Endodermal cell (in vitro differentiated cells): ENCODE data around the gene SLC12A8. TPM values are rescaled to one million over a fixed set of nuclear protein-coding genes. Genes with fewer than 3 reads are reported as not detected.

Experiments used
- DNase-seq: peaks from one replicate; pipeline ENCODE4 v3.0.0-alpha.2; 2017
- H3K27ac ChIP-seq: 2 replicates; pipeline ENCODE4 v1.5.1; 2013; ENCODE audit warnings: mild to moderate bottlenecking, low read depth, low read length, moderate library complexity
- H3K27me3 ChIP-seq: 2 replicates; pipeline ENCODE4 v1.6.1; 2013; ENCODE audit warnings: mild to moderate bottlenecking, low read length, moderate library complexity; ENCODE audit not compliant: insufficient read depth, control insufficient read depth, poor library complexity, severe bottlenecking
- H3K36me3 ChIP-seq: 2 replicates; pipeline ENCODE4 v1.7.0; 2013; ENCODE audit warnings: mild to moderate bottlenecking, low read length, moderate library complexity; ENCODE audit not compliant: control insufficient read depth, insufficient read depth
- H3K4me1 ChIP-seq: one replicate; pipeline ENCODE4 v1.7.0; 2013; ENCODE audit warnings: low read length; ENCODE audit not compliant: control insufficient read depth, insufficient read depth
- H3K4me3 ChIP-seq: 2 replicates; pipeline ENCODE4 v1.5.1; 2013; ENCODE audit warnings: mild to moderate bottlenecking, low read length, moderate library complexity
- H3K9ac ChIP-seq: 2 replicates; pipeline ENCODE4 v1.6.1; 2013; ENCODE audit warnings: mild to moderate bottlenecking, low read length, moderate library complexity; ENCODE audit not compliant: poor library complexity, severe bottlenecking; ENCODE audit errors: extremely low read depth
- H3K9me3 ChIP-seq: 2 replicates; pipeline ENCODE4 v1.6.1; 2013; ENCODE audit warnings: mild to moderate bottlenecking, low read length, moderate library complexity; ENCODE audit not compliant: control insufficient read depth
- H3K27ac Mint-ChIP-seq: 2 replicates; pipeline ENCODE4 v1.8.0; 2020; ENCODE audit warnings: mixed read lengths
- H3K27me3 Mint-ChIP-seq: 2 replicates; pipeline ENCODE4 v1.8.0; 2021; ENCODE audit warnings: mild to moderate bottlenecking, mixed read lengths; ENCODE audit not compliant: insufficient read depth
- H3K36me3 Mint-ChIP-seq: 2 replicates; pipeline ENCODE4 v1.8.0; 2020; ENCODE audit warnings: low read depth, mixed read lengths
- H3K4me1 Mint-ChIP-seq: 2 replicates; pipeline ENCODE4 v1.8.0; 2020; ENCODE audit warnings: mixed read lengths
- H3K4me3 Mint-ChIP-seq: 2 replicates; pipeline ENCODE4 v1.8.0; 2020; ENCODE audit warnings: mild to moderate bottlenecking, moderate library complexity, mixed read lengths
- H3K9me3 Mint-ChIP-seq: 2 replicates; pipeline ENCODE4 v1.8.0; 2020; ENCODE audit warnings: mild to moderate bottlenecking, mixed read lengths
- WGBS, 2 experiments: methylation state at CpG; one replicate each; pipeline versions ENCODE4 v1.1.5 to v1.1.7; 2013; ENCODE audit warnings: missing lambda C conversion rate in 2 of 2, mixed read lengths in 1 of 2; ENCODE audit not compliant: insufficient coverage in 1 of 2, insufficient read length in 1 of 2; 5-methylcytosine and 5-hydroxymethylcytosine counted together
- total RNA-seq, 2 donors: library from RNA; stranded (reverse); fragmentation: NEBNext Ultra II Directional in 1 of 2; extraction: Animal tissue kit (Norgen Biotek cat#: 25700) in 1 of 2; gene quantifications; 2 replicates in 1 of 2; 3 replicates in 1 of 2; pipeline ENCODE4 v1.2.1, GENCODE V29; 2021
- TF ChIP-seq, protein P1 (sequence below): fragments of 200-600 bp; sonication (generic); conservative IDR thresholded peaks from 2 replicates; pipeline ENCODE4 v1.5.0; 2021; ENCODE audit warnings: antibody characterized with exemption, mild to moderate bottlenecking

SLC12A8 gene
- total RNA-seq, 2 donors from 2014 or later, result 17.3 to 18.6 TPM

DNA sequence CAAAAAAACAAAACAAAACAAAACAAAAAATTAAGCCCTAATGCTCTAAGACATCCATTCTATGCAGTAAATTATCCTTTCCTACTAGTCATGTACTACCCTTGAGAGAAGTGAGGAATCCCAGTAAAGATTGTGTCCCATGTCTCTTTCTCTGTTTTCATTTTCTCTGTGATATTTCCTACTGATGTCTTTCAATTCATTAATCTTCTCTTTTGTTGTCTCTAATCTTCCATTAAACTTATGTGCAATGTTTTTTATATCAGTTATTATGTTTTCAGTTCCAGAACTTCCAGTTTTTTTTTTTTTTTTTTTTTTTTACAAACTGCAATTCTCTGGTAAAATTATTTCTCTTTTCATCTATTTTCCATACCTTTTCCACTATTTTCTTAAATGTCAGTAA, 44.1 kb upstream of the SLC12A8 start:
- Histone ChIP-seq H3K27ac (no peak overlapping the region), H3K36me3 (peaks cover 22% of the 10 kb centered on the region), H3K9ac (no peak overlapping the region), H3K4me3 (no peak overlapping the region), H3K27me3 (no peaks in the 10 kb centered on the region), H3K9me3 (peaks cover 21% of the 10 kb centered on the region), H3K4me1 (no peaks in the 10 kb centered on the region)
- TF ChIP-seq, protein P1, sequence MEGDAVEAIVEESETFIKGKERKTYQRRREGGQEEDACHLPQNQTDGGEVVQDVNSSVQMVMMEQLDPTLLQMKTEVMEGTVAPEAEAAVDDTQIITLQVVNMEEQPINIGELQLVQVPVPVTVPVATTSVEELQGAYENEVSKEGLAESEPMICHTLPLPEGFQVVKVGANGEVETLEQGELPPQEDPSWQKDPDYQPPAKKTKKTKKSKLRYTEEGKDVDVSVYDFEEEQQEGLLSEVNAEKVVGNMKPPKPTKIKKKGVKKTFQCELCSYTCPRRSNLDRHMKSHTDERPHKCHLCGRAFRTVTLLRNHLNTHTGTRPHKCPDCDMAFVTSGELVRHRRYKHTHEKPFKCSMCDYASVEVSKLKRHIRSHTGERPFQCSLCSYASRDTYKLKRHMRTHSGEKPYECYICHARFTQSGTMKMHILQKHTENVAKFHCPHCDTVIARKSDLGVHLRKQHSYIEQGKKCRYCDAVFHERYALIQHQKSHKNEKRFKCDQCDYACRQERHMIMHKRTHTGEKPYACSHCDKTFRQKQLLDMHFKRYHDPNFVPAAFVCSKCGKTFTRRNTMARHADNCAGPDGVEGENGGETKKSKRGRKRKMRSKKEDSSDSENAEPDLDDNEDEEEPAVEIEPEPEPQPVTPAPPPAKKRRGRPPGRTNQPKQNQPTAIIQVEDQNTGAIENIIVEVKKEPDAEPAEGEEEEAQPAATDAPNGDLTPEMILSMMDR, result no peak
- H3K36me3 Mint-ChIP-seq, result peaks cover 29% of the 10 kb centered on the region
- H3K4me1 Mint-ChIP-seq, result peaks cover 5% of the 10 kb centered on the region
- no peak for DNase-seq
- no peaks in the 10 kb centered on the region for H3K27me3 Mint-ChIP-seq
- H3K9me3 Mint-ChIP-seq, result peaks cover 17% of the 10 kb centered on the region
- H3K27ac Mint-ChIP-seq, result no peak overlapping the region
- no peak overlapping the region for H3K4me3 Mint-ChIP-seq

DNA sequence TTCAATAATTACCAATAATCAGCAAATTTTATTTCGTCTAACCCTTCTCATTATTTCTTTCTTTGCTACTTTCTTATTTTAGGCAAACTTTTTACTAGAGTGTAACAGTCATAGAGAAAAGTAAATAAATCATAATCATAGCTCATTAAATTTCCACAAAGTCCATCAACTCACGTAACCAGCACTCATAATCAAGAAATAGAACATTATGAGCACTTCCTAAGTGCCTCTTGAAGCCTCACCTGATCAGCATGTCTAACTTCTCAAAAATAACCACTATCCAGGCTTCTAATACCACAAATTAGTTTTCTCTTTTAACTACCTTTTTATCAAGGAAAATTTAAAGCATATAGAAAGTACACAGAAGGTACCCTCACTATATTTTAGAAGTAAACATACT, 38.4 kb upstream of the SLC12A8 start:
- no peaks in the 10 kb centered on the region for H3K27me3 Mint-ChIP-seq
- Histone ChIP-seq H3K4me3 (no peak overlapping the region), H3K27me3 (no peaks in the 10 kb centered on the region), H3K9me3 (no peaks in the 10 kb centered on the region), H3K27ac (no peak overlapping the region), H3K9ac (no peak overlapping the region), H3K36me3 (peaks cover 12% of the 10 kb centered on the region), H3K4me1 (no peaks in the 10 kb centered on the region)
- H3K4me1 Mint-ChIP-seq, result no peaks in the 10 kb centered on the region
- 95 to 100% methylated on average over 2 of the region's 2 CpGs for WGBS, 2 experiments
- no peak overlapping the region for H3K27ac Mint-ChIP-seq
- no peak overlapping the region for H3K4me3 Mint-ChIP-seq
- H3K36me3 Mint-ChIP-seq, result peaks cover 5% of the 10 kb centered on the region
- no peak for DNase-seq
- peaks cover 2% of the 10 kb centered on the region for H3K9me3 Mint-ChIP-seq
- TF ChIP-seq, protein P1, result no peak

DNA sequence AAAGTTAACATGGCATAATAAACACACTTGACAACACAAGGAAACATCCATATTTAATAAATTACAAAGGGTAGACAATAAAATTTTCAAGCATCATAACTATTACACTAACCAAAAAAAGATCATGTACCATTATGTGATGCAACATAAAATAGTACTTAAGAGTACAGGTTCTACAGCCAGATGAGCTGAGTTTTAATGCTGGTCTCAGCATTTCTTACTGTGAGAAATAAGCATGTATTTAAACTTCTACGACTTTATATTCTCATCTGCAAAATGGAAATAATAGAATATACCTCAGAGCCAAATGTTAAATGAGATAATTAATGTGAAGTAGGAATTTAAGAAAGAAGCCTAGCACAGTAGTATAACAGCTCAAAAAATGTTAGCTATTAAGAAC, 33.7 kb upstream of the SLC12A8 start:
- WGBS, 2 experiments, result no CpG with 5 or more reads among the region's 1 CpG

More for the DNA sequence above, 33.7 kb upstream of the SLC12A8 start:
- no peak for DNase-seq
- no peak overlapping the region for H3K27ac Mint-ChIP-seq
- no peaks in the 10 kb centered on the region for H3K4me1 Mint-ChIP-seq
- no peak overlapping the region for H3K27ac ChIP-seq
- peaks cover 4% of the 10 kb centered on the region for H3K36me3 Mint-ChIP-seq
- H3K4me3 ChIP-seq, result no peak overlapping the region
- no peak overlapping the region for H3K9ac ChIP-seq
- no peaks in the 10 kb centered on the region for H3K4me1 ChIP-seq
- H3K4me3 Mint-ChIP-seq, result no peak overlapping the region
- H3K27me3 ChIP-seq, result no peaks in the 10 kb centered on the region
- TF ChIP-seq, protein P1, result no peak
- H3K9me3 ChIP-seq, result no peaks in the 10 kb centered on the region
- no peaks in the 10 kb centered on the region for H3K9me3 Mint-ChIP-seq
- H3K27me3 Mint-ChIP-seq, result no peaks in the 10 kb centered on the region
- H3K36me3 ChIP-seq, result peaks cover 20% of the 10 kb centered on the region
